GM21737 (cell line): ENCODE measurements around the gene GP5.

Experiments
- ATAC-seq: cut with Tn5 transposase; IDR thresholded peaks from one replicate; pipeline ENCODE4 v1.9.1; 2021; ENCODE audit warnings: mild to moderate bottlenecking, moderate library complexity; ENCODE audit not compliant: unreplicated experiment

GP5 gene

DNA sequence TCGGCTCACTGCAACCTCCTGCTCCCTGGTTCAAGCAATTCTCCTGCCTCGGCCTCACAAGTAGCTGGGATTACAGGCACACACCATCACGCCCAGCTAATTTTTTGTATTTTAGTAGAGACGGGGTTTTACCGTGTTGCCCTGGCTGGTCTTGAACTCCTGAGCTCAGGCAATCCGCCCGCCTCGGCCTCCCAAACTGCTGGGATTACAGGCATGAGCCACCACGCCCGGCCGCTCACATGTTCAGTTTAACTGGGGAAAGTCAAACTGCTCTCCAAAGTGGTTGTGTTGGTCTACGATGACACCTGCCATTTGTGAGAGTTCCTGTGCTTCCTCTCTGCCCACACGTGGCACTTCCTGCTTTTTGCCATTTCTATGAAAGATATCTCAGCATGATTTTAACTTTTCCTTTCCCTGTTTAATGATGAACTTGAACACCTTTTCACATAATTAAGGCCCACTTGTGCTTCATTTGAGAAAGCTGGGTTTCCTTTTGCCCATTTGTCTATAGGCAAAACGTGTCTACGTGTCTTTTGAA is 877 bp upstream of the GP5 start:
- ATAC-seq, result no peak

DNA sequence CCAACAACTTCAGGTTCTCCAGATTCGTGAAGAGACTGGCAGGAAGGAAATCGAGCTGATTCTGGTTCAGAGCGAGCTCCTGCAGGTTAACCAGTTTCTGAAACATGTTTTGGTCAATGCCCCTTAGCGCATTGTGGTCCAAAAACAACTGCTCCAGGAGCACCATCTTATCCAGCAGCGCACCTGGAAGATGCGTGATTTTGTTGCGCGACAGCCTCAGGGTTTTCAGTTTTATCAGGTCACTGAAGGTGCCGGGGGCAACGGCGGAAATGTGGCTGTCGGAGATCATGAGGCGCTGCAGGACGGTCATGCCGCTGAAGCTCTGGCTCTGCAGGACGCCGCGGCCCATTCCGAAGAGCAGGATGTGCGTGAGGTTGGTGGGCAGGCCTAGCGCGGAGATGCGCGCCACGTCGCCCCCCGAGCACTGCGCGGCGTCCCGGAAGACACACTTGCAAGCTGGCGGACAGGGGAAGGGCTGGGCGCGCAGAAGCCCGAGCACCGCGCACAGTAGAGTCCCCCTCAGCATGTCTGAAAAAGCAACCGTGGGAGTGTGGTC is 1.2 kb downstream of the GP5 start:
- no peak for ATAC-seq

DNA sequence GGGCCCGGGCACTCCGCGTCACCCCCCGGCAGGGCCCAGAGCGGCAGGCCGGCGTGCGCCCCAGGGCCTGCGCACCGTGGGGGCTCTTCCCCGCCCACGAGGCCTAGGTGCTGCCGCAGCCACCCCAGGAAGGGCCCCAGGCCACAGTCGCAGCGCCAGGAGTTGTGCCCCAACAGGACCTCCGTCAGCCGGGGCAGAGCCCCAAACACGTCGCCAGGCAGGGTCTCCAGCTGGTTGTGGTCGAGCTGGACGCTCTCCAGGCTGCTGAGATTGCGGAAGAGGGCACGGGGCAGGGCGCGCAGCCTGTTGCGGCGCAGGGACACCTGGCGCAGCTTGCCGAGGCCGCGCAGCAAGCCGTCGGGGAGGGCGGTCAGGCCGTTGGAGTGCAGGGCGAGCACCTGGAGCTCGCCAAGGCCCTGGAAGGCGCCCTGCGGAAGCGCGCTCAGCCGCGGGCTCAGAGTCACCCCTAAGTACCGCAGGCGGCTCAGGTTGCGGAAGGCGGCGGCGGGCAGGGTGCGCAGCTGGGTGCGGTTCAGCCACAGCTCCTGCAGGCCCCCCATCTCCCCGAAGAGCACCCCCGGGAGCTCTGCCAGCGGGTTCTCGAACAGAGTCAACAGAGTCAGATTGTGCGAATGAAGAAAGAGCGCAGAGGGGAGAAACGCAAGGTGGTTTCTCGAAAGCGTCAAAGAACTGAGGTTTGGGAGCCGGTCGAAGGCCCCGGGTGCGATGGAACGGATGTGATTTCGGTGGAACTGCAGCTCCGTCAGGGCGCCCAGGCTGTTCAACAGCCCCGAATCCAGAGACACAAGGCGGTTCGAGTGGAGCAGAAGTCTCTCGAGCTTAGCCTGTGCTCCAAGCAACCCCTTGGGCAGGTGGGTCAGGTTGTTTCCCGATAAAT is 2.0 kb downstream of the GP5 start:
- peak; percentile 48 for ATAC-seq

DNA sequence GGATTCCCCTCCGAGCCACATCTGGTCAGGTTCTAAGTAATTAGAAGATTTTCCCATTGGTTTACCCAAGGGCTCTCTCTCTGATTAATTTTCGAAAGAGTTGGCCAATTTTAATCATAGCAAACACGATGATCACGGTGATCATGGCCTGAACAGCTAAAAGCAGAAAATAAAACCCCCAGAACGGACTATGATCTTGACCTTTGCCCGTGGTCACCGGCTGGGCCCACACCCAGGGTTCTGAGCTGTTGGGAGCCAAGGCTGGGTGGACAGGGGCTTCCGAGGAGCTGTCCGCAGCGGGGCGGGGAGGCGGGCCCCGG is 2.6 kb downstream of the GP5 start:
- ATAC-seq, result no peak

DNA sequence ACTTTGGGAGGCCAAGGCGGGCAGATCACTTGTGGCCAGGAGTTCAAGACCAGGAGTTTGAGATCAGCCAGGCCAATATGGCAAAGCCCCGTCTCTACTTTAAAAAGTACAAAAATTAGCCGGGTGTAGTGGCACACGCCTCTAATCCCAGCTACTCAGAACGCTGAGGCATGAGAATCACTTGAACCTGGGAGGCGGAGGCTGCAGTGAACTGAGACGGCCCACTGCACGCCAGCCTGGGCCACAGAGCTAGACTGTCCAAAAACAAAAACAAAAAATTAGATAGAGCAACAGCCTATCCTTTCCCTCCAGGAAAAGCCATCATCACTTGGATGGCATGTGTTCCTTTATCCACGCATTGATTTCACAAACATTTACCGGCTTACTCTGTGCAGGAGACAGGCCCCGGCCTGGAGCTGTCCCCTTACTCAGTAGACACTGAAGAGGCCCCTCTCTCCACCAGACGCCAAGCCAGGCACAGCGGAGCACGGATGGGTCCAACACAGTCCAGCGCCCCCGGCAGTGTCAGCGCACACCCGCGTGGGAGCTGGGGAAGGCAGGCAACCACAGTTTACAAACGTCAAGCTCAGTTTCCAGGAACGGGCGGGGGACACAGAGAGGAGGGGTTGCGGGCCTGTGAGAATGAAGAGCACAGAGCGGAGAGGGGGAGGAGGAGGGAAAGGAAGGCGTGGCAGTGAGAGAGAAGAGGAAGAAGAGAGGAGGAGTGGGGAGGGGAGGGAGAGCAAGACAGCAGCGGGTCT is 3.1 kb downstream of the GP5 start:
- ATAC-seq, result no peak

DNA sequence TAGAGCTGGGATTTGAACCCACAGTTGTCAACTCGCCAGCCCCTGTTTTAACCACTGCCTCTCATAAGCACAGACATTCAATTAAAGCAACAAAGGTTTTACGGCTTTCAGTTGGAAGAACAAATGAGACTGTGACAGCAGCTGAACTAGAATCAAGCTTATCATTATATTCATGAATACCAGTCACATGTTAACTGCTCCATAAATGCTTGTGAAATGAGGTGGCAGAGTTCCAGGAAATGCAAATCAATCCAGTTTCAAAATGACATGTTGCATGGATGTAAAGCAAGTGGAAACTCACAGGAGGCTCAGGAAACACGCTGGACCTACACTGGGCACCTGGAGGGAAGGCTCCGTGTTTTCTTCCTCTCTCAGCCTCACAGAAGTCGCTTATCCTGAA is 3.9 kb downstream of the GP5 start:
- no peak for ATAC-seq

DNA sequence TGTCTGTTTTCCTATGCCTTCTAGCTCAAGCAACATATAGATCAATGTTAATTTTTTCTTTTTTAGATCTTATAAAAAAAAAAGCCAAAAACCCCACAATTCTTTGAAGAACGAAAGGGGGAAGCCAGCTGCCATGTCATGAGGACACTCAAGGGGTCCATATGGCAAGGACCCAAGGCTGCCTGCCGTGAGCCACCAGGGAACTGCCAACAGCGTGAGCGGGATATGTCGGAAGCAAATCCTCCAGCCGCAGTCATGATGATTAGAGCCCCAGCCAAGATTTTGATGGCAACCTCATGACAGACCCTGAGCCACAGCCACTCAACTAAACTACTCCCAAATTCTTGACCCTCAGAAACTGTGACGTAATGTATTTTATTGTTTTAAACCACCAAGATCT is 6.5 kb downstream of the GP5 start:
- no peak for ATAC-seq

DNA sequence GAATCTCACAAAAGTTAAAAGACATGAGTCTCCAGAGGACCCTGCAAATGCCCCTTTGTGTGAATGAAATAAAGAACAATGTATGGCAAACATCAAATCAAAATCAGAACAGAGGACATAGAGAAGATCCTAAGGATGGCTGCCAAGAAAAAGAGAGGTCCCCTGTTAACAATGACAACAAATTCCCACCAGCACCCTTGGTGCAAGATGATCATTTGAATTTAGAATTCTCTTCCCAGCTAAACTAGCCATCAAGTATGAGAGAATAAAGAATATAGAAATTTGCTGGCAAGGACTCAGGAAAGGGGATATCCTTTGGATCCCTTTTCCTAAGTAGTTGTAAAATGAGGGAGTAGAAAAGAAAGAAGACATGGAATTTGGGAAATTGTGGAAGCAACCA is 8.2 kb downstream of the GP5 start:
- ATAC-seq, result no peak

DNA sequence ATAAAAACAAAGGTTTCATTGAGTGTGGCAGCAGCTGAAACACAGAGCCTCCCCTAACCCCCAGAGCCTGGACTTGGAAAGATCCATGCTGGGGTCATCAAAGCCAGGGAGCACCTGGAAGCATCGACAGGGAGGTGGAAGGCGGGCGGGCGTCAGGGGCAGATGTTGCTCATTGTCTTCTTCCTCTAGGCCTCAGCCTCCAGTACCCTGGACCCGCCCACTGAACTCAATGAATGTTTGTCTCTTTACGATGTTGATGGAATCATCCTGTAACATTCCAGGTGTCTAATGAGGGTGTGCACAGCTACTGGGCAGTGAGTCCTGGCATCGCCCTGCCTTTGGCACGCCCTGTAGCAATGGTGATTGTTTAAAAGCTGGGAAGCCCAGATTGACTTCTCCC is 9.8 kb downstream of the GP5 start:
- ATAC-seq, result no peak

DNA sequence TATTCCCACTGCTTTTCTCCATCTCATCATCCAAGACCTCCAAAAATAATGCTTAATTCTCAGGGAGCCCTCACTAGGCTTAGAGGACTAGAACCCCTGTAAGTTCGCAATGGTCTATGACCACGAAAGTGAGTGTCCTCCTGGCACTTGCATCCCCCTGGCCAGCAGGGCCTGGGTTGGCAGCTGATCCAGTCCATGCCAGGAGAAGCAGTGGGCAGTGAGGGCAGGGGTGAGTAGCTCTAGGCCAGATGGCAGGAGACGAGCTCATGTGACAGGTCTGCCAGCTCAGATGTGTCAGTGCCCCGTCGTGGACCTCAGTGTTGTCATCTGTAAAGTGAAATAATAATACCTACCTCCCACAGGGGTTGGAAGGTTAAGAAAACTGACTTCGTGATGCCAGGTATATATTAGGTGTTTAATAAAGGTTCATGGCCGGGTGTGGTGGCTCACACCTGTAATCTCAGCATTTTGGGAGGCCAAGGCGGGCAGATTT is 11.1 kb downstream of the GP5 start:
- ATAC-seq, result no peak

DNA sequence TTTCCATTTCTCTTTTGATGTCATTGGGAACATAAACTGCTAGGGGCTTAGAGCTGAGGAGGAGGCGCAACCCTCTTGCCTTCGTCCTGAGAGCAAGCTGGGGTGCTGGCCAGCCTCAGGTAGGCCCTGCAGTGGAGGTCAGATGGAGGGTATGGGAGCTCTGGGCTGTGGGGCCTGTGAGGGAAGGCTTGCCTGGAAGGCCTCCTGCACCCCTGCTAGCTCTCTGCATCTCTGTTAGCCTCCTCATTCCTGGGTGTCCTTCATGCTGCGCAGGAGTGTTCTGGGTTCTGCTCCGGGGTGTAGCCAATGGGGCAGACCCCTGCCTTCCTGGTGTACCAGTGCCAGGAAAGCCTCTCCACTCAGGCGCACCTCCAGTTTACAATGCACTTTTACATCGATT is 11.8 kb downstream of the GP5 start:
- ATAC-seq, result no peak

DNA sequence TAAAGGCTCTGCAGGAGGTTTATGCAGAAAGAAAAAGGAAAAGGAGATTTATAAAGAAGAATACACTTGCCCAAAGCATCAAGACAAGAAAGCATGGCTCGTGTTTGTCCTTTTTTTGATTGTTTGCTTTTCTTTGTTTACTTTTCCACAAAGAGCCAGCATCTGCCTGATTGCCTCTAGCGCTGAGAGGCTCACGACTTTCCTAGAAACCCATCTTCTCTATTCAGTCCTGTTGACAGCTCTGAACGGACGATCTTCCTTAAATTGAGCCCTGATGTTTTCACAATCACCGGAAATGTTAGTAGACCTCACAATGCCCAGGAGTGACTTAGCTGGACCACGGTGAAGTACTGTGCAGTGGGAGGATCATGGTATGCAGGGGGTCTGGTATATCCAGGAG is 12.4 kb downstream of the GP5 start:
- ATAC-seq, result no peak

DNA sequence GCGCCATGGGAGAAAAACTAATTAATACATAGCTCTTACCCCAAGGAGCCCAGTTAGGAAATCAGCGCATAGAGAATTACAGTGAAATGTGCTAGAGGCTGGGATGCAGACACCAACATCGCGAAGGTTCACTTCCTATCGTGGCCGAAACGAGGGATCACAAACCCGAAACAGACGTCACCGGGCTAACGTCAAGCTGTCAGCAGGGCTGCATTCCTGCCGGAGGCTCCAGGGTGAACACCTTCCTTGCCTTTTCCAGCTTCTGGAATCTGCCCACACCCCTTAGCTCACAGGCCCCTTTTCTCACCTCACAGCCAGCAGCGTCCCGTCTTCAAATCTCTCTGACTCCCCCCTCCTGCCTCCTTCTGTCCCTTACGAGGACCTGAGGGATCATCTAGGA is 13.0 kb downstream of the GP5 start:
- no peak for ATAC-seq

DNA sequence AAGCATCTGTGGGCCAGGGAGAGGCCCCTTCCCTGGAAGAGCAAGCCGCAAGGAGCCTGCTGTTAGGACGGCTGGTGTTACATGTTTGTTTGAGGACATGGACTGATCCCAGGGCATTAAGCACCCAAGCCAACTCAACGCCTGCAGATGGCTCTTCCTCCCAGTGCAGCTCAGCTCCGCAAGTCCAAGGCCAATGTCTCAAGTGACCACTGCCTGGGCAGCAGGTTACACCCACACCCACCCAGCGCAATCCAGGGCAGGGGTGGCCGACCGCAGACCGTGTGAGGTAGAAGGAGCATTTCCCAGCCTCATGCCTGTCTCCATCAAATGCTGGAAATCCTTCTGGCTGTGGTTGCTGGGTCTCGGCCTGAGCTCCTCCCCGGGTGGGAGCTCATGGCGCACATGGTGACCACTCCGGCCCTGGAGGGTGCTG is 14.5 kb downstream of the GP5 start:
- no peak for ATAC-seq

DNA sequence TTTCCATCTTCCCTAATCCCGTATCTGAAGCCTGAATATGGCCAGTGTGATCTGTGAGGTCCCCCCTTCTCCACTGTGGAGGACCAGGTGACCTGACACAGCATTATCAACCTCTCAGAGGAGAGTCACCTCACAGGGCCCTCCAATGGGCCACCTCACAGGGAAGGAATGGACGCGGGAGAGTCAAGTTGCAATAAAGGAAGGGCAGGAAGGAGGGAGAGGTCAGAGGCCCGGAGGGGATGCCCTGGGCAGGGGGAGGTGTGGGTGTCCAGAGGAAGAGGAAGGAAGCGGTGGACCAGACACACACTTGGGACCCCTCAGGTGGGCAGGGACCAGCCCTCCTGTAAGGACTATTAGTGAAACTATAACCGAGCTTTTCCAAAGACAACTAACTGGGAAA is 14.9 kb downstream of the GP5 start:
- no peak for ATAC-seq

DNA sequence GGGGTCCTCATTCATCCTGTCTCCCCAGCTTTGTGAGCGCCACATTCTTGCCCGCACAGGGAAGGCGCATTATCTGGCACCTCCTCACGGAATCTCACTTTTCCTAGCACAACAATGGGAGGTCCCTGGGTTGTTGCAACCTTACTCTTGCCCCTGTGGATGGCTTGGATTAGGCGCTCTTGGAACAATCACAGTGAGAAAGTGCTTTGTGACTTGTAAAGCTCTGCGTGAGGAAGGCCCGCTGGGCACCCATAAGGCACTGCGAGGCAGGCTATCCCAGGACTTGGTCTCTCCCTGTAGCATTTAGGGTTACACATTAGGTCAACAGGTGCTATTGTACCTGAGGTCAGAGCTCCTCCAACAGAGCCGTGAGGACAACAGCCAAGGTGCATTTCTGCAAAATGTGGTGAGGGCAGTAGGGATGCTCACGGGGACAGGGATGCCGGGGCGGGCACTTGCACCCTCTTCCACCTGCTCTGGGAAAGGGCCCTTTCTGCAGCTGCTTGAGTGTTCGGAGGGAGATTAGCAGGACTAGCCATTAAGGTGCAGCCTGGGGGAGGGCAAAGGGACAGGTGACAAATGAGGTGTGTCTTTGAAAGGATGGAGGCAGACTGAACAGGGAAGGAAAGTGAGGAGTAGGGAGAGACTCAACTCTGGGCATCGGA is 15.7 kb downstream of the GP5 start:
- ATAC-seq, result no peak

DNA sequence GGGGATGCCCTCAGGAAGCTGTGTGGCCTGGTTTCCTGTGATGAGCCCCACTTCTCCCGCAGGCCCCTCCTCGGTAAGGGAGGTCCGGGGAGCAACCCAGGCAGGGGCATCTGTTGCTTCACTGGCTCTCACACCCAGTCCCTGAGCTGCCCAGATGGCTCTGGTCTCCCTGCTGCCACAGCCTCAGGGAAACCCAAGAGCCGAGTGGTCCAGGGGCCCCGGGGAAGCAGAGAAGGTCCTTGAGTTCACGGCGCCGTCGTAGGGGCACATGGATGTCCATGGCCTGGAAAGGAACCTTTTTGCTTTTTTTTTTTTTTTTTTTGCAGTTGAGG is 16.2 kb downstream of the GP5 start:
- ATAC-seq, result no peak

DNA sequence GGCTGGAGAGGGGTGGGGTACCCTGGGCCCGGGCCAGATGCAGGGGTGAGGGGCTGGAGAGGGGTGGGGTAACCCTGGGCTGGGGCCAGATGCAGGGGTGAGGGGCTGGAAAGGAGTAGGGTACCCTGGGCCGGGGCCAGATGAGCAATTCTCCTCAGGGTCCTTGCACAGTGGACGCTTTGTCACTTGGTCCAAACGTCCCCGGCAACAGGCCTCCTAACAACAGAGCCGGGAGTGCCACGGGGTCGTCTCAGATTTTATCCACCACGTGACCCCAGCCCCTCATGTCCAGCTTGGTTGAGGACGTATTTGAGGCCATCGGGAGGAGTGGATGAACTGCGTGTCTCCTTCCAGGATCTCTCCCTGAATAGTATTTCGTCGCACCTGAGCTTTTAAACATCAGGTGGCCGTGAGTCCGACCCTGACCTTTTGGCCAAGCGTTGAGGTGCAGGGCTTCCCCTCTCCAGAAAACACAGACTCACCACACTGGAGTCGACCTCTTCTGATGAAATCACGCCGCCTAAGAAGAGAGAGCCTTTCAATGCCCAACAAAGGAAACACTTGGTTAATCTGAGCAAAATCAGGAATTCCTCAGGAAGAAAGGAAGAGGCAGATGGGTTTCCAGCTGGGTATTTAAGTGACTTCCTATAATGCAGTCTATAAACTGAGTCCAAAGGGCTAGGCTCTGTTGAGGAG is 16.7 kb downstream of the GP5 start:
- ATAC-seq, result no peak

DNA sequence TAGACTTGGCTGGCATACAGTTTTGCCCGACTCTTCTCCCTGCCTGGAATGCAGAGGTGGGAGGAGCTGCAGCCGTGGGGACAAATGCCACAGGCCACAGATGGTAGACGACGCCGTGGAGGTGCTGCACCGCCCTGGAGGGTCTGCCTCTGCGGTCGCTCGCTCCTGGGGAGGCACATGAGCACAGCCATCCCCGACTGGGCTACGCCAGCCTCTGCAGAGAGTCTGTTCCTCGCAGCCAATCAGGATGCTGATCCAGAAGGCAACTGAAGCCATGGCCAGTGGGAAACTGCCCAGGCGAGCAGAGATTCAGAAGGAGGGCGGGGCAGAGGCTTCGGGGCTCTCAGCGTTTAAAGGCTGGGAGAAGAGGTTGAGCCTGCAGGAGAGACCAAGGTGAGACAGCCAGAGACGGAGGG is 17.6 kb downstream of the GP5 start:
- ATAC-seq, result no peak

DNA sequence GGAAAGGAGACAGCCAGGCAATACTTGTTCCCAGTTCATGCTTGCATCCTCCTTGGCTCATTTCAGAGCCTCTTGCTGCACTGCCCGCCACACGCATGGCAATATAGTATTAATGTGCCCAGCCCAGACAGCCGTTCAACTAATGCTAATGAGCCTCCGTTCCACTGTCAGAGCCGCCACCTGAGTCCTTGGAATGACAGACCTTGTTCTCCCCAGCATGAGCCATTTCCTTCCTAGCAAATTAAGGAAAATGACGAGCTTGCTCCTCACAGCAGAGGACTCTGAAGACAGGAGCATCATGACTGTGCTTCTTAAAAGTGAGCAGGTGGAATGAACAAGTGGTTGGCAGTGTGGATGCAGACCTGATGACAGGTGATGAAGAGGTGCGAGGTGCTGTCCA is 18.7 kb downstream of the GP5 start:
- no peak for ATAC-seq

DNA sequence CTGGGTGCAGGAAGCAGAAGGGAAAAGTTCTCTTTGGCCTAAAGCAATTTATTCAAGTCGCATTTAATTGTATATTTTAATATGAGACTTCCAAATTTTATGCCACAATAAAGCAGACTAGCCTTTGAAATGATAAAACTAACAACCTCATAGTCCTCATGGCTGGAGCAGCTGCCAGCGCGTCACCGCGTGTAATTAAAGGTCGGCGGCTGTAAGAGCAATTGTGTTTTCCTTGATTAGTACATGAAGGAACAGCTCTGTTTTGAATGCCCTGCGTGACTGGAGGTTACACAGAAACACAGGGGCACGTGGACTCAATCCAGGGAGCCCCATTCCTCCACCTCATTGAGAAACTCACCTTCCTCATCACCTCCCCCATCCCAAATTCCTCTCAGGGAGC is 19.4 kb downstream of the GP5 start:
- no peak for ATAC-seq
